ENCODE results near the gene GNA14. TPM values are rescaled to one million over a fixed set of nuclear protein-coding genes. Genes with fewer than 3 reads are reported as not detected.
A peak's percentile ranks its signal among the peaks of the same experiment; 100 is the strongest.
"Not testable (repeated sequence)": the region's sequence is repeated elsewhere in the genome, so short reads cannot be mapped to it uniquely, and the experiment has no call there.

Gene GNA14
- total RNA-seq, 1 donor from 2014 or later, result 0.14 TPM

DNA sequence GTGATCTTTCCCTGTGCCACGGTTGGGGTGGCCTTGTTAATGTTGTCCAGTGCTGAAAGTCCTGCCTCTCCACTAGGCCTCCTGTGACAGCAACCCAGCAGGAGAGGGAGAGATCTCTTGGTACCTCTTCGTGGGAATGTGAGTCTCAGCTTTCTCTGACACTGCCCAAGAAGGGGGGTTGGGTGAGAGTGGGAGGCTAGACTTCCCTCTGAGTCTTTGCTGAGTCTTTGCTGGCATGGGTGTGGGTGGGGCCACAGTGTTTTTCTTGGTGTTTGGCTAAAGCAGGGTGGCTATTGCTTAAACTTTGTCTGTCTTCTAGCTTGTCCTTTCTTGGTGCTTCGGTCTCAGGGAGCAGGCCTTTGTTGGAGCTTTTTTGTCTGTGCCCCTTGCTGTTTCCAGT is 145.6 kb downstream of the GNA14 start:
- Mint-ChIP-seq H3K4me3 (ENCODE audit: low read depth) (no peak overlapping the region), H3K27me3 (no peaks in the 10 kb centered on the region), H3K4me1 (ENCODE audit: low read depth) (no peaks in the 10 kb centered on the region), H3K9me3 (ENCODE audit: low read depth) (peaks cover 2% of the 10 kb centered on the region), H3K36me3 (ENCODE audit: insufficient read depth) (no peaks in the 10 kb centered on the region), H3K27ac (no peak overlapping the region)
- no peak for TF ChIP-seq CTCF (IDR thresholded peaks at IDR 0.05; ENCODE audit: unreplicated experiment)
- DNase-seq (ENCODE audit: low spot score, unreplicated experiment), result no peak

- TF ChIP-seq CTCF (IDR thresholded peaks at IDR 0.05; ENCODE audit: unreplicated experiment), result no peak
- Mint-ChIP-seq H3K4me3 (ENCODE audit: low read depth) (no peak overlapping the region), H3K36me3 (ENCODE audit: insufficient read depth) (no peaks in the 10 kb centered on the region), H3K4me1 (ENCODE audit: low read depth) (no peaks in the 10 kb centered on the region), H3K9me3 (ENCODE audit: low read depth) (peaks cover 2% of the 10 kb centered on the region), H3K27me3 (no peaks in the 10 kb centered on the region), H3K27ac (no peak overlapping the region)
- no peak for DNase-seq (ENCODE audit: low spot score, unreplicated experiment)
These were observed 149.2 kb downstream of the GNA14 start for GRCh38 chr9:77498891-77499290.

- Mint-ChIP-seq H3K36me3 (ENCODE audit: insufficient read depth) (no peaks in the 10 kb centered on the region), H3K4me1 (ENCODE audit: low read depth) (no peaks in the 10 kb centered on the region), H3K27ac (no peak overlapping the region), H3K9me3 (ENCODE audit: low read depth) (peaks cover 2% of the 10 kb centered on the region), H3K27me3 (no peaks in the 10 kb centered on the region), H3K4me3 (ENCODE audit: low read depth) (no peak overlapping the region)
- DNase-seq (ENCODE audit: low spot score, unreplicated experiment), result no peak
- TF ChIP-seq CTCF (IDR thresholded peaks at IDR 0.05; ENCODE audit: unreplicated experiment), result no peak
These were observed 150.6 kb downstream of the GNA14 start for GRCh38 chr9:77497322-77498198.

DNA sequence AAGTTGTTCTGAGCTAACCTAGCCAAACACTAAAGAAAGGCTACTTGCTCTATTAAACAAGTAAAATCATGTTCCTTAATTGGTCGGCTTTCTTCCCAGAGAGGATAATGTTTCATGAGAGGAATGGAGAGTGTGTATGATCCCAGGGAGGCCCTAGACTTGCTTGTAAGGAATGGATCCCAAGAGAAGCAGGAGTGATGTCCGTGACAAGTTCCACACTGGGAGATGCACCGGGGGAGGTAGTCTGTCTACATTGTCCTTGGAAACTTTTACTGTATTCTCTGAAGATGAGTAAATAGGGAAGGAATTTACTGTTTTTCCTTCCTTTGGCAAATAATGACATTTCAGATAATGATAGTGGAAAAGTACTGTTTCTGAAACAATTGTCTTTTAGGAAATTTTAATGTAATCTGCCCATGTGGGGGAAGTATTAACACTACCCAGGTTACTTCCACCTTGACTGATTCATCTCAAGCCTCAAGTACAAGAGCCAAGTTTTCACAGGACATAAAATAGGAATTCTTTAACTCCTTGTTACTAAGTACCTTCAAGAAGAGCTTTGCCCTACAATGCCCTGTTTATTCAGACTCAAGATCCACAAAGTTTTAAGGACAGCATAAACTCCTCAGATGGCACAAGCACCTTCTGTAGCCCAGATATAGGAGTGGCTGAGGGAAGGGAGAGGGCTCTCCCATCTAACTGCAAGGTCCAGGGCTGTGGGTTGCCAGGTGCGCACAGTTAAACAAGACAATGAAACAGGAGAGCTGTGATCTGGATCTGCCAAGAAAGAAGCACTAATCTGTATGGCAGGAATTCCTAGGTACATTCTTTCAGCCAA is 152.1 kb downstream of the GNA14 start:
- Mint-ChIP-seq H3K9me3 (ENCODE audit: low read depth) (peaks cover 10% of the 10 kb centered on the region), H3K27ac (peak overlapping the region; percentile 11), H3K27me3 (no peaks in the 10 kb centered on the region), H3K4me1 (ENCODE audit: low read depth) (no peaks in the 10 kb centered on the region), H3K4me3 (ENCODE audit: low read depth) (no peak overlapping the region), H3K36me3 (ENCODE audit: insufficient read depth) (no peaks in the 10 kb centered on the region)
- TF ChIP-seq CTCF (IDR thresholded peaks at IDR 0.05; ENCODE audit: unreplicated experiment), result no peak
- no peak for DNase-seq (ENCODE audit: low spot score, unreplicated experiment)

- not testable (repeated sequence) for H3K27ac Mint-ChIP-seq; H3K27me3 Mint-ChIP-seq; H3K4me3 Mint-ChIP-seq (ENCODE audit: low read depth); DNase-seq (ENCODE audit: low spot score, unreplicated experiment); H3K4me1 Mint-ChIP-seq (ENCODE audit: low read depth); H3K36me3 Mint-ChIP-seq (ENCODE audit: insufficient read depth)
- peaks cover 16% of the 10 kb centered on the region for H3K9me3 Mint-ChIP-seq (ENCODE audit: low read depth)
These were observed 157.8 kb downstream of the GNA14 start for GRCh38 chr9:77490279-77490678.

GRCh38 chr9:77489405-77490163 is 158.5 kb downstream of the GNA14 start:
- DNase-seq (ENCODE audit: low spot score, unreplicated experiment); H3K4me3 Mint-ChIP-seq (ENCODE audit: low read depth); H3K36me3 Mint-ChIP-seq (ENCODE audit: insufficient read depth); H3K4me1 Mint-ChIP-seq (ENCODE audit: low read depth); H3K27me3 Mint-ChIP-seq; H3K27ac Mint-ChIP-seq: not testable (repeated sequence)
- peaks cover 18% of the 10 kb centered on the region for H3K9me3 Mint-ChIP-seq (ENCODE audit: low read depth)
